22Rv1 (cell line): ENCODE measurements around the gene IL1RL2.

ENCODE experiments used
- H3K27ac ChIP-seq: fragments of 450-650 bp; 2 replicates; pipeline ENCODE4 v1.5.1; 2017
- ZFX ChIP-seq: fragments of 450-650 bp; IDR thresholded peaks from 2 replicates; pipeline ENCODE4 v1.6.1; 2017; ENCODE audit warnings: antibody characterized with exemption, borderline replicate concordance
- TF ChIP-seq, protein P1 (sequence below): fragments of 450-650 bp; IDR thresholded peaks from 2 replicates; pipeline ENCODE4 v1.5.1; 2017; ENCODE audit warnings: mild to moderate bottlenecking

The IL1RL2 gene

DNA sequence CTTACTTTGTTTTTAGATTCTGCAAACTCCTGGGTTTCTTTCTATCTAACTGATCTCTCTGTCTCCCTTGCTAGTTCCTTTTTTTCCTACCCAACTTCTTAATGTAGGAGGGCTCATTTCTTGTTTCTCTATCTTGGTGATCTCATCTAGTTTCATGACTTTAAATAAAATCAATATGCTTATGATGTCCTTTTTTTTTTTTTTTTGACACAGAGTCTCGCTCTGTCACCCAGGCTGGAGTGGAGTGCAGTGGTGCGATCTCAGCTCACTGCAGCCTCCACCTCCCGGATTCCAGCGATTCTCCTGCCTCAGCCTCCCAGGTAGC, 82.3 kb downstream of the IL1RL2 start:
- TF ChIP-seq, protein P1, sequence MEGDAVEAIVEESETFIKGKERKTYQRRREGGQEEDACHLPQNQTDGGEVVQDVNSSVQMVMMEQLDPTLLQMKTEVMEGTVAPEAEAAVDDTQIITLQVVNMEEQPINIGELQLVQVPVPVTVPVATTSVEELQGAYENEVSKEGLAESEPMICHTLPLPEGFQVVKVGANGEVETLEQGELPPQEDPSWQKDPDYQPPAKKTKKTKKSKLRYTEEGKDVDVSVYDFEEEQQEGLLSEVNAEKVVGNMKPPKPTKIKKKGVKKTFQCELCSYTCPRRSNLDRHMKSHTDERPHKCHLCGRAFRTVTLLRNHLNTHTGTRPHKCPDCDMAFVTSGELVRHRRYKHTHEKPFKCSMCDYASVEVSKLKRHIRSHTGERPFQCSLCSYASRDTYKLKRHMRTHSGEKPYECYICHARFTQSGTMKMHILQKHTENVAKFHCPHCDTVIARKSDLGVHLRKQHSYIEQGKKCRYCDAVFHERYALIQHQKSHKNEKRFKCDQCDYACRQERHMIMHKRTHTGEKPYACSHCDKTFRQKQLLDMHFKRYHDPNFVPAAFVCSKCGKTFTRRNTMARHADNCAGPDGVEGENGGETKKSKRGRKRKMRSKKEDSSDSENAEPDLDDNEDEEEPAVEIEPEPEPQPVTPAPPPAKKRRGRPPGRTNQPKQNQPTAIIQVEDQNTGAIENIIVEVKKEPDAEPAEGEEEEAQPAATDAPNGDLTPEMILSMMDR: no peak
- no peak for TF ChIP-seq ZFX
- no peak overlapping the region for H3K27ac ChIP-seq

DNA sequence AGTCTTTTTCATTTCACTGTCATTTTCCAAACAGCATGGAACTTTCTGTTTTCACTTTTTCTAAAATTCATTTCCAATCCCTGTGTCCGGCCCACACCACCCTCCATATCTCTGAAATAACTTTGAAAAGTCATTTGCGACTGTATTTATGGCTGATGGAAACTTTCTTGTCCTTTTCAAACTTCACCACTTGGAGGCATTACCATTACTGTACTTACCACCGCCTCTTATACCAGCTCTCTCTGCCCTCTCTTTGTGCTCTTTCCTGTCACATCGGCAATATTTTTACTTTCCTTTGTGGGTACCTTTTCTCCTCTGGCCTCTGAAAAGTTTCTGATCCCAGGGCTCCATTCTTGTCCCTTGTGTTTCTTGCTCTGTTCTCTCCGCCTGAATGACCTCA, 85.0 kb downstream of the IL1RL2 start:
- TF ChIP-seq, protein P1: no peak
- no peak overlapping the region for H3K27ac ChIP-seq

DNA sequence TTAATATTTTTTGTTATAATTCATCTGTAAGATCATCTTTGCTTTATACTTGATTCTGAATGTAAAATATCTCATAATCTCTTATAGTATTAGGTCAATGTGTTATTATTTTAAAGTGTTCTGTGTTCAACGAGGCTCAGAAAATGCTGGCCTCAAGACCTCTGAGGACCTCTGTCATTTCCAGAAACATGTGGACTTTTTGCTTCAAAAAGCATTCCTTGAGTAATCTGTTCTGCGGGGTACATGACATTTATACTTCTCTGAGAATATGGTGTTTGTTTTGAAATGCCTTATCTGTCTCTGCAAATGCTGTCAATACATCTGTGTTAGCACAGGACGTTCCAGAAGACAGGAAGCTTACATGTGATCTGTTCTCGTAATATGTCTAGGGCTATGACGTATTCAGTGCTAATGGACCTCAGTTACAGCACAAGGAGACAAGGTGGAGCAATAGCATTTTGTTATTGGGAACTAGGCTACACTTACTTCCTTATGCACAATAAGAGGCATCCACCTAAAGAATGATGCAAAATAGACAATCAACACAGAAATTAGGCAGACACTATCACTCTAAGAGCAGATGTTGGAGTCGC, 86.9 kb downstream of the IL1RL2 start:
- no peak overlapping the region for H3K27ac ChIP-seq
- no peak for TF ChIP-seq ZFX
- TF ChIP-seq, protein P1: no peak

DNA sequence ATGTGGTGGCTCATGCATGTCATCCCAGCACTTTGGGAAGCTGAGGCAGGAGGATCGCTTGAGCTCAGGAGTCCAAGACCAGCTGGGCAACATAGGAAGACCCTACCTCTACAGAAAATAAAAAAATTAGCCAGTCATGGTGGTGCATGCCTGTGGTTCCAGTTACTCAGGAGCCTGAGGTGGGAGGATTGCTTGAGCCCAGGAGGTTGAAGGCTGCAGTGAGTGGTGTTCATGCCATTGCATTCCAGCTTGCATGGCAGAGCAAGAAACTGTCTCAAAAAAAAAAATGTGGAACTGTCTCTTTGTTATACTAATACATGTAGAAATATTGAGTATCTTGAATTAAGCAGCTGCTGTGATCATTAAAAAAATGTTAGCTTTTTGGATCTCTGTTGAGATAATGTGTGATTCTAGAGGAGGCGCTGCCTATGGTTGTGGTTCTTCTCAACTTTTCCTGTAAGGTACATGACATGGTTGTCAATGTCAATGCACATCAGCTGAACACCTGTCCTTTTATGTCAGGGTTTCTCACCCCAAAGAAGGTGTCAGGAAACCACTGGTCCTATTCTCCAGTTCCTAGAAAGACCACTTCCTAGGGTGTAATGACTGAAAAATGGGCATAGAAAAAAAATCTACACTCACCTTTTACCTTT, 89.9 kb downstream of the IL1RL2 start:
- TF ChIP-seq ZFX: no peak
- TF ChIP-seq, protein P1: no peak
- H3K27ac ChIP-seq: no peak overlapping the region

DNA sequence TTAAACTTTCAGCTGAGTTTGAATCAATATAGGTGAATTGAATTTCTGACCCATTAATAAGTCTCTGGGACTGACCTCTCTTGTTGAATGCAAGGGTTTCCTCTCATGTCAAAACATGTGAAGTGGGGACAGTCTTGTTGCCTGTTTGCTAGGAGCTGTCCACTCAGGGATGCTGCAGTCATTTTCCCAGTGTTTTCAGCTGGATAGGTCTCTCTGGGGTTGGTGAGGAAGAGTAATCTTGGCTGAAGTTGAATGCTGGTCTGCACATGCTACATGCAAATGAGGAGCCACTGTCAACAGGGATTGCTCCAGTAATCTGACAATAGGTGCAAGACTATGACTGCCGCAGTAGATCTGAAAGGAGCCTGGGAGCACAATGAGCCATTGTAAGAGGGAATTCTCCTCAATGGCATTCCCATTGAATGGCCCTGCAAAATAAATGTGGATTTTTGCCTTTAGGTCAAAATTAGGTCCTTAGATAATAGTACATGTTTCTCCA, 90.4 kb downstream of the IL1RL2 start:
- H3K27ac ChIP-seq: no peak overlapping the region
- TF ChIP-seq, protein P1: no peak
- no peak for TF ChIP-seq ZFX

DNA sequence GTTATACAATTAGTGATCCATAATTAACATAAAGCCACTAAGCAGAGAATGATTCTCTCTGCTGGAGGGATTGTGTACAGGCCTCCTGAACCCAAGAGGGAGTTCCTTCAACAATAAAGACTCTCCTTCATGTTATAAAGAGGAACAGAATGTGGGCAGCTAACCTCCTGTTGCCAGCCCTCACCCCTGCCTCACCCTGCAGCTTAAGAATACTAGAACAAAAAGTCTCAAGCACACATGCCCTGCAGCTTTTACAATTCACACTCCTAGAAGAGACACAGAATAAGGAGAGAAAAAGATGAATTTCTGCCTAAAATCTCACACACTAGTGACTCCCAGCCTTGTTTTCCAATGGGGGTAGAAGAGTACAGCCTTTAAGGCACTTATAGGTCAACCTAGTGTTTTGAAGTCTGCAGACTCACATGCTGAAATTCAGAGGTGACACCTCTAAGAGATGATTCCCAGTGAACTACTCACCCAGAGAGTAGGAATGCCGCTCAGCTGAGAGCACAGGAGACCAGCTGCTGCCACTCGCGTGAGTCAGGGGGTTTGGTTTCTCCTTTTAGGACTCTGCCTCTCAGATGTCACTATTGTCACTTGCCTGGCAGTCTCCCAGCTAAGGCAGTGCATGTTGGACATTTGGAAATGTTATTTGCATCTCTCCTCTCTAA, 92.0 kb downstream of the IL1RL2 start:
- TF ChIP-seq ZFX: no peak
- TF ChIP-seq, protein P1: no peak
- no peak overlapping the region for H3K27ac ChIP-seq

DNA sequence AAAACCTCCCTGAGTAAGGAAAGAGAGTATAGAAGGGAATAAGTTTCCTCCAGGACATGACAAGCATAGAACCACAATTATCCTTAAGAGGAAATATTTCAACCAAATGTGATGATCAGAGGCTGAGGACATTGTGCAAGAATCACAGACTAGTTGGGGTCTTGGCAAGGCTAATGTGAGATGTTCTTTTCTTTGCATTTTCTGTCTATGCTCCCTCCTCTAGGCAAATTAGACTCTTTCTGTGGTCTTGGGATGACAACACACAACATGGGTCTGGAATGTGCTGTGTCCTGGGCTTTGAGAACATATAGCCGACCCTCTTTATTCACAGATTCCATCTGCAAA, 92.5 kb downstream of the IL1RL2 start:
- TF ChIP-seq, protein P1: no peak
- no peak for TF ChIP-seq ZFX
- H3K27ac ChIP-seq: no peak overlapping the region
